Adrenal gland (tissue), 12 donors: ENCODE results near the gene OTUD3. TPM values are rescaled to one million over a fixed set of nuclear protein-coding genes. Genes with fewer than 3 reads are reported as not detected.
"Not testable (repeated sequence)": the region's sequence is repeated elsewhere in the genome, so short reads cannot be mapped to it uniquely, and the experiment has no call there.

Experiments
- DNase-seq, 7 donors: peaks; one replicate each; pipeline ENCODE4 v3.0.0-alpha.2; 2019 to 2020
- H3K27ac ChIP-seq, 5 donors: fragments of 200-600 bp; sonication (generic) in 4 of 5; 1 replicate in 3 of 5; 2 replicates in 2 of 5; pipeline versions ENCODE4 v1.5.1 to v1.8.0; 2016 to 2020; ENCODE audit warnings: mild to moderate bottlenecking in 1 of 5
- H3K27me3 ChIP-seq: fragments of 200-600 bp; 2 replicates; pipeline ENCODE4 v1.8.0; 2021
- H3K36me3 ChIP-seq, 2 donors: fragments of 200-600 bp; replicated peaks in 1 of 2; 1 replicate in 1 of 2; 2 replicates in 1 of 2; pipeline versions ENCODE4 v1.5.1 to v1.8.0; 2018 to 2022
- H3K4me1 ChIP-seq, 2 donors: fragments of 200-600 bp; replicated peaks in 1 of 2; 1 replicate in 1 of 2; 2 replicates in 1 of 2; pipeline versions ENCODE4 v1.5.1 to v1.8.0; 2018 to 2021
- H3K4me3 ChIP-seq, 4 donors: fragments of 200-600 bp; sonication (generic) in 3 of 4; one replicate each; pipeline ENCODE4 v1.5.1; 2016 to 2018
- H3K9me3 ChIP-seq, 3 donors: fragments of 200-600 bp; sonication (generic) in 1 of 3; replicated peaks in 1 of 3; 1 replicate in 2 of 3; 2 replicates in 1 of 3; pipeline versions ENCODE4 v1.5.1 to v1.8.0; 2016 to 2021
- CTCF ChIP-seq, 6 experiments: fragments of 450-650 bp in 4 of 6; fragments of 200-600 bp in 2 of 6; sonication (generic) in 1 of 6; IDR thresholded peaks; 1 replicate in 5 of 6; 2 replicates in 1 of 6; pipeline versions ENCODE4 v1.5.1 to v1.8.0; 2016 to 2021; ENCODE audit warnings: antibody characterized with exemption in 6 of 6, mild to moderate bottlenecking in 2 of 6, moderate library complexity in 1 of 6
- POLR2A ChIP-seq, 2 donors: fragments of 450-650 bp; IDR thresholded peaks; one replicate each; pipeline ENCODE4 v1.6.1; 2017; ENCODE audit warnings: antibody characterized with exemption in 2 of 2, mild to moderate bottlenecking in 2 of 2, moderate library complexity in 1 of 2
- WGBS, 4 donors: extraction: QIAGEN DNeasy Blood & Tissue Kit in 2 of 4; methylation state at CpG; one replicate each; pipeline versions ENCODE4 v1.1.5 to v1.1.7; 2013 to 2017; 5-methylcytosine and 5-hydroxymethylcytosine counted together
- intact Hi-C, 2 donors: fragments of 100-400 bp; cut with DNase I; formaldehyde crosslinking; loops; one replicate each; pipeline versions ENCODE4 v1.14.1 to v1.15.0; 2022 to 2023
- polyA plus RNA-seq, 3 donors: library from polyadenylated mRNA; stranded (reverse); fragments of 200-250 nt in 2 of 3; fragments of 350-450 nt in 1 of 3; fragmentation: Illumina TruSeq in 1 of 3; extraction: RNeasy Lipid Tissue Mini Kit (QIAGEN cat#74804) in 1 of 3; gene quantifications; one replicate each; pipeline ENCODE4 v1.2.3, GENCODE V29; 2013 to 2014
- total RNA-seq, 9 donors: library from RNA; depleted of rRNA in 4 of 9; stranded (reverse); fragments of >200 nt in 4 of 9; fragments of 120-200 nt in 1 of 9; fragmentation: NEBNext Ultra II Directional in 1 of 9; extraction: Animal tissue kit (Norgen Biotek cat#: 25700) in 1 of 9; gene quantifications; one replicate each; pipeline versions ENCODE4 v1.1.0 to v1.2.4, GENCODE V29; 2013 to 2023
- donor health status: healthy with polysubstance abuse.
- donor health status: Bipolar disorder and iron deficiency.
- donor health status: DM: yes; HTN: yes; CAD: no.
- donor health status: DM: no; HTN: no; CAD: no.
- donor health status: DM: no; HTN: no; CAD: no.
- donor health status: DM: yes; HTN: yes; CAD: no.

OTUD3 gene
- total and polyA plus RNA-seq, 12 donors: 3.0 to 15.3 (median 5.5) TPM

GRCh38 chr1:19862944-19863343 lies 19.3 kb upstream of the OTUD3 start:
- Histone ChIP-seq H3K9me3 (peaks cover 0 to 6% (median 0%) of the 10 kb centered on the region in 3 donors), H3K4me1 (peaks cover 5% of the 10 kb centered on the region in 2 donors), H3K27me3 (no peaks in the 10 kb centered on the region), H3K27ac (no peak overlapping the region), H3K4me3 (no peak overlapping the region), H3K36me3 (no peaks in the 10 kb centered on the region)
- TF ChIP-seq POLR2A (IDR thresholded peaks at IDR 0.05): no peak
- no peak for TF ChIP-seq CTCF (IDR thresholded peaks at IDR 0.05)
- whole genome bisulfite sequencing, 4 donors: 76 to 94% (median 90%) methylated on average over 3 of the region's 3 CpGs
- intact Hi-C loops: no loop called here
- DNase-seq: no peak

GRCh38 chr1:19864570-19865160 lies 17.5 kb upstream of the OTUD3 start:
- Histone ChIP-seq H3K27ac (peak overlapping the region in 1 of 5 donors; percentile 80), H3K36me3 (no peaks in the 10 kb centered on the region), H3K4me3 (no peak overlapping the region), H3K4me1 (peaks cover 5% of the 10 kb centered on the region in 2 donors), H3K9me3 (peaks cover 0 to 6% (median 0%) of the 10 kb centered on the region in 3 donors), H3K27me3 (no peaks in the 10 kb centered on the region)
- WGBS, 4 donors: 56 to 83% (median 74%) methylated on average over 1 of the region's 1 CpG
- intact Hi-C loops: no loop called here
- no peak for DNase-seq
- TF ChIP-seq POLR2A (IDR thresholded peaks at IDR 0.05) (no peak), CTCF (IDR thresholded peaks at IDR 0.05) (no peak)

GRCh38 chr1:19866029-19866428 lies 16.2 kb upstream of the OTUD3 start:
- WGBS, 4 donors: 76 to 97% (median 88%) methylated on average over 1 of the region's 1 CpG
- intact Hi-C loops: no loop called here
- H3K9me3 ChIP-seq: peaks cover 0 to 6% (median 0%) of the 10 kb centered on the region in 3 donors
- TF ChIP-seq CTCF (IDR thresholded peaks at IDR 0.05) (no peak), POLR2A (IDR thresholded peaks at IDR 0.05) (no peak)
- peaks cover 5% of the 10 kb centered on the region in 2 donors for H3K4me1 ChIP-seq
- no peak overlapping the region for H3K4me3 ChIP-seq
- no peaks in the 10 kb centered on the region for H3K27me3 ChIP-seq
- no peak overlapping the region for H3K27ac ChIP-seq
- H3K36me3 ChIP-seq: no peaks in the 10 kb centered on the region
- no peak for DNase-seq

GRCh38 chr1:19866758-19867157 lies 15.4 kb upstream of the OTUD3 start:
- Histone ChIP-seq H3K27me3 (no peaks in the 10 kb centered on the region), H3K4me3 (no peak overlapping the region), H3K9me3 (peaks cover 0 to 6% (median 0%) of the 10 kb centered on the region in 3 donors), H3K36me3 (no peaks in the 10 kb centered on the region), H3K27ac (peak overlapping the region in 1 of 5 donors; percentile 12), H3K4me1 (peaks cover 5% of the 10 kb centered on the region in 2 donors)
- intact Hi-C loops: no loop called here
- DNase-seq: peak in 4 of 7 donors; percentile 31 to 39 (median 39)
- 42 to 67% (median 52%) methylated on average over 1 of the region's 1 CpG for WGBS, 4 donors
- no peak for TF ChIP-seq POLR2A (IDR thresholded peaks at IDR 0.05)
- no peak for TF ChIP-seq CTCF (IDR thresholded peaks at IDR 0.05)

- DNase-seq, H3K27ac ChIP-seq, H3K4me3 ChIP-seq, H3K4me1 ChIP-seq, H3K9me3 ChIP-seq, H3K27me3 ChIP-seq, H3K36me3 ChIP-seq, intact Hi-C loops: not testable (repeated sequence)
- WGBS, 4 donors: 75 to 79% (median 78%) methylated on average over 4 of the region's 4 CpGs
Measured at GRCh38 chr1:19868575-19868974, 13.6 kb upstream of the OTUD3 start.

GRCh38 chr1:19869453-19869852 lies 12.7 kb upstream of the OTUD3 start:
- H3K4me3 ChIP-seq, H3K9me3 ChIP-seq, H3K27ac ChIP-seq, DNase-seq, H3K27me3 ChIP-seq, intact Hi-C loops, H3K4me1 ChIP-seq, H3K36me3 ChIP-seq: not testable (repeated sequence)
- 76 to 83% (median 79%) methylated on average over 2 of the region's 2 CpGs for WGBS, 4 donors
